Measurements from ENCODE around the gene ARHGEF1. TPM values are rescaled to one million over a fixed set of nuclear protein-coding genes. Genes with fewer than 3 reads are reported as not detected.

ARHGEF1 gene
- total and polyA plus RNA-seq, 2 experiments from 2014 or later, result 40.1 to 49.9 TPM

- Histone ChIP-seq H3K9me3 (ENCODE audit: low read depth) (no peaks in the 10 kb centered on the region), H3K36me3 (no peaks in the 10 kb centered on the region), H3K4me1 (ENCODE audit: low read depth) (no peaks in the 10 kb centered on the region), H3K27ac (no peak within 1 kb of the TSS), H3K4me3 (no peak within 1 kb of the TSS), H3K27me3 (no peaks in the 10 kb centered on the region)
- no peak for TF ChIP-seq CTCF (IDR thresholded peaks at IDR 0.05; ENCODE audit: low read depth, low read length)
- no peak for DNase-seq (ENCODE audit: low read depth in 1 of 2, low spot score in 1 of 2)
Observed at GRCh38 chr19:41876847-41877832, 5.8 kb upstream of the ARHGEF1 start, which contains the start of gene CD79A. Gene CD79A (plus strand): TSS chr19:41877279. CDS start chr19:41877305, 26 bp downstream.

- Histone ChIP-seq H3K27ac (no peak overlapping the region), H3K9me3 (ENCODE audit: low read depth) (no peaks in the 10 kb centered on the region), H3K4me3 (no peak overlapping the region), H3K27me3 (no peaks in the 10 kb centered on the region), H3K36me3 (no peaks in the 10 kb centered on the region), H3K4me1 (ENCODE audit: low read depth) (no peaks in the 10 kb centered on the region)
- TF ChIP-seq CTCF (IDR thresholded peaks at IDR 0.05; ENCODE audit: low read depth, low read length), result no peak
- no peak for DNase-seq (ENCODE audit: low read depth in 1 of 2, low spot score in 1 of 2)
Observed at GRCh38 chr19:41877916-41878905, 4.8 kb upstream of the ARHGEF1 start.

GRCh38 chr19:41879080-41879479, 3.9 kb upstream of the ARHGEF1 start:
- H3K9me3 ChIP-seq (ENCODE audit: low read depth), result no peaks in the 10 kb centered on the region
- no peaks in the 10 kb centered on the region for H3K4me1 ChIP-seq (ENCODE audit: low read depth)
- H3K27ac ChIP-seq, result no peak overlapping the region
- H3K36me3 ChIP-seq, result no peaks in the 10 kb centered on the region
- TF ChIP-seq CTCF (IDR thresholded peaks at IDR 0.05; ENCODE audit: low read depth, low read length), result no peak
- no peaks in the 10 kb centered on the region for H3K27me3 ChIP-seq
- H3K4me3 ChIP-seq, result no peak overlapping the region
- no peak for DNase-seq (ENCODE audit: low read depth in 1 of 2, low spot score in 1 of 2)

GRCh38 chr19:41879670-41880328, 3.2 kb upstream of the ARHGEF1 start:
- Histone ChIP-seq H3K4me1 (ENCODE audit: low read depth) (no peaks in the 10 kb centered on the region), H3K27ac (no peak overlapping the region), H3K27me3 (no peaks in the 10 kb centered on the region), H3K9me3 (ENCODE audit: low read depth) (no peaks in the 10 kb centered on the region), H3K4me3 (no peak overlapping the region), H3K36me3 (no peaks in the 10 kb centered on the region)
- DNase-seq (ENCODE audit: low read depth in 1 of 2, low spot score in 1 of 2), result no peak
- no peak for TF ChIP-seq CTCF (IDR thresholded peaks at IDR 0.05; ENCODE audit: low read depth, low read length)

- no peak overlapping the region for H3K4me3 ChIP-seq
- TF ChIP-seq CTCF (IDR thresholded peaks at IDR 0.05; ENCODE audit: low read depth, low read length), result no peak
- H3K27me3 ChIP-seq, result no peaks in the 10 kb centered on the region
- H3K36me3 ChIP-seq, result no peaks in the 10 kb centered on the region
- H3K9me3 ChIP-seq (ENCODE audit: low read depth), result no peaks in the 10 kb centered on the region
- DNase-seq (ENCODE audit: low read depth in 1 of 2, low spot score in 1 of 2), result no peak
- no peak overlapping the region for H3K27ac ChIP-seq
- H3K4me1 ChIP-seq (ENCODE audit: low read depth), result no peaks in the 10 kb centered on the region
Observed at GRCh38 chr19:41880329-41880708, 2.7 kb upstream of the ARHGEF1 start.
